Neutrophil (primary cell): ENCODE measurements around the gene RETN.

Source experiments
- H3K27ac ChIP-seq: fragments of 200-600 bp; sonication (generic); 2 replicates; pipeline ENCODE4 v1.5.1; 2016; ENCODE audit warnings: mild to moderate bottlenecking, moderate library complexity
- H3K27me3 ChIP-seq: fragments of 200-600 bp; sonication (generic); 2 replicates; pipeline ENCODE4 v1.6.0; 2016; ENCODE audit warnings: mild to moderate bottlenecking
- H3K36me3 ChIP-seq: fragments of 200-600 bp; sonication (generic); 2 replicates; pipeline ENCODE4 v1.5.1; 2017
- H3K4me1 ChIP-seq, 2 experiments: fragments of 200-600 bp in 1 of 2; sonication (generic) in 1 of 2; 1 replicate in 1 of 2; 2 replicates in 1 of 2; pipeline versions ENCODE4 v1.5.1 to v1.6.1; 2013 to 2016; ENCODE audit warnings: low read depth in 1 of 2, low read length in 1 of 2, mild to moderate bottlenecking in 1 of 2, moderate library complexity in 1 of 2; ENCODE audit not compliant: control insufficient read depth in 1 of 2, insufficient read depth in 1 of 2
- H3K4me3 ChIP-seq, 2 experiments: fragments of 200-600 bp in 1 of 2; sonication (generic) in 1 of 2; 1 replicate in 1 of 2; 2 replicates in 1 of 2; pipeline ENCODE4 v1.5.1; 2013 to 2016; ENCODE audit warnings: low read depth in 1 of 2, low read length in 1 of 2, mild to moderate bottlenecking in 1 of 2, moderate library complexity in 1 of 2
- H3K9me3 ChIP-seq: fragments of 200-600 bp; sonication (generic); 2 replicates; pipeline ENCODE4 v1.5.1; 2016
- CTCF ChIP-seq: fragments of 200-600 bp; sonication (generic); IDR thresholded peaks from 2 replicates; pipeline ENCODE4 v1.5.1; 2016; ENCODE audit warnings: antibody characterized with exemption

Gene RETN

GRCh38 chr19:7668842-7669241, at the start of gene RETN:
RETN (plus strand) TSS chr19:7669049; CDS start chr19:7669327, 278 bp downstream.
- H3K9me3 ChIP-seq = no peaks in the 10 kb centered on the region
- H3K27ac ChIP-seq = peak within 1 kb of the TSS; percentile 75
- no peaks in the 10 kb centered on the region for H3K27me3 ChIP-seq
- peaks cover 50 to 63% of the 10 kb centered on the region in 2 experiments for H3K4me1 ChIP-seq
- peak within 1 kb of the TSS; percentile 63 to 67 for H3K4me3 ChIP-seq
- no peaks in the 10 kb centered on the region for H3K36me3 ChIP-seq
- TF ChIP-seq CTCF = no peak

GRCh38 chr19:7619671-7620441, 49.0 kb upstream of the RETN start:
- Histone ChIP-seq H3K27me3 (no peaks in the 10 kb centered on the region), H3K27ac (no peak overlapping the region), H3K4me3 (no peak overlapping the region), H3K4me1 (peaks cover 15 to 25% of the 10 kb centered on the region in 2 experiments), H3K36me3 (peaks cover 65% of the 10 kb centered on the region), H3K9me3 (no peaks in the 10 kb centered on the region)
- no peak for TF ChIP-seq CTCF

GRCh38 chr19:7620442-7621412, 48.1 kb upstream of the RETN start:
- H3K27ac ChIP-seq = no peak overlapping the region
- no peak for TF ChIP-seq CTCF
- H3K4me1 ChIP-seq = peaks cover 15 to 25% of the 10 kb centered on the region in 2 experiments
- no peaks in the 10 kb centered on the region for H3K9me3 ChIP-seq
- H3K36me3 ChIP-seq = peaks cover 73% of the 10 kb centered on the region
- no peak overlapping the region for H3K4me3 ChIP-seq
- no peaks in the 10 kb centered on the region for H3K27me3 ChIP-seq

GRCh38 chr19:7622933-7623685, 45.7 kb upstream of the RETN start:
- H3K4me3 ChIP-seq = no peak overlapping the region

More at GRCh38 chr19:7622933-7623685, 45.7 kb upstream of the RETN start:
- no peak overlapping the region for H3K27ac ChIP-seq
- H3K9me3 ChIP-seq = no peaks in the 10 kb centered on the region
- no peaks in the 10 kb centered on the region for H3K27me3 ChIP-seq
- peaks cover 94% of the 10 kb centered on the region for H3K36me3 ChIP-seq
- H3K4me1 ChIP-seq = peaks cover 3 to 8% of the 10 kb centered on the region in 2 experiments
- TF ChIP-seq CTCF = no peak
